SU-DHL-6 (cell line): Measurements from ENCODE around the gene CCNQ.

Experiments used
- EZH2phosphoT487 ChIP-seq: fragments of 200-600 bp; sonication (generic), shearing (Covaris generic); conservative IDR thresholded peaks from 2 replicates; pipeline ENCODE4 v1.6.1; 2018; ENCODE audit warnings: mild to moderate bottlenecking, antibody characterized with exemption, low read length, moderate library complexity, mixed read lengths
- TF ChIP-seq, protein P1 (sequence below): fragments of 200-600 bp; sonication (generic); IDR thresholded peaks from one replicate; pipeline ENCODE4 v1.5.1; 2017; ENCODE audit warnings: antibody characterized with exemption, mild to moderate bottlenecking, low read length, moderate library complexity; ENCODE audit not compliant: insufficient read depth, poor library complexity, severe bottlenecking

DNA sequence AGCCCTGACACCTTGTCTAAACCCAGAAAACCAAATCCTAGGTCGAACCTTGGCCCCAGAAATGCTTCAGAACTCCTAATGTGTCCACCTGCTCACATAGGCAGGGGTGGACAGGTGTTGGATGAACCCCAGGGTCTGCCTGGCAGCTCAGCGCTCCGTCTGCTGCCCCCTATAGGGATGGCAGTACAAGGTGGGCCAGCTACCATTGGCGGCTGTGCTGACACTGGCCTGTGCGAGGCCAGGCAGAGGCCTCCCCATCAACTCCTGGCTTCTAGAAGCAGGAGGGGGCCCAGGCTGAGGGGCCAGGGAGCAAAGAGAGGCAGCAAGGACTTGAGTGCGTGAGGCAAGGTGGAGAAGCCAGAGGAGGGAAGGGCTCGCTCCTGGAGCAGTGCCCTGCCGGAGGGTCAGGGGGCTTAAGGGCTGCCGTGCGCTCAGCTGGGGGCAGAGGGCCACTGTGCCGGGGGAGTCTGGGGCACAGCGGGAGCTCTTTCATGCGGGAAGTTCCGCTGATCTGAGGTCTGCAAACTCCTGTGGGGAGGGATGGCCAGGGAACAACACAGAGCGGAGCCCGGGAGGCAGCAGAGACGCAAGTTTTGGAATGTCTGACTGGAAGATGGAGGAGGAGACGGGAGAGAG, 20.6 kb downstream of the CCNQ start:
- TF ChIP-seq, protein P1, sequence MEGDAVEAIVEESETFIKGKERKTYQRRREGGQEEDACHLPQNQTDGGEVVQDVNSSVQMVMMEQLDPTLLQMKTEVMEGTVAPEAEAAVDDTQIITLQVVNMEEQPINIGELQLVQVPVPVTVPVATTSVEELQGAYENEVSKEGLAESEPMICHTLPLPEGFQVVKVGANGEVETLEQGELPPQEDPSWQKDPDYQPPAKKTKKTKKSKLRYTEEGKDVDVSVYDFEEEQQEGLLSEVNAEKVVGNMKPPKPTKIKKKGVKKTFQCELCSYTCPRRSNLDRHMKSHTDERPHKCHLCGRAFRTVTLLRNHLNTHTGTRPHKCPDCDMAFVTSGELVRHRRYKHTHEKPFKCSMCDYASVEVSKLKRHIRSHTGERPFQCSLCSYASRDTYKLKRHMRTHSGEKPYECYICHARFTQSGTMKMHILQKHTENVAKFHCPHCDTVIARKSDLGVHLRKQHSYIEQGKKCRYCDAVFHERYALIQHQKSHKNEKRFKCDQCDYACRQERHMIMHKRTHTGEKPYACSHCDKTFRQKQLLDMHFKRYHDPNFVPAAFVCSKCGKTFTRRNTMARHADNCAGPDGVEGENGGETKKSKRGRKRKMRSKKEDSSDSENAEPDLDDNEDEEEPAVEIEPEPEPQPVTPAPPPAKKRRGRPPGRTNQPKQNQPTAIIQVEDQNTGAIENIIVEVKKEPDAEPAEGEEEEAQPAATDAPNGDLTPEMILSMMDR: no peak
- no peak for TF ChIP-seq EZH2phosphoT487
